ENCODE results near the gene NLGN4X. TPM values are rescaled to one million over a fixed set of nuclear protein-coding genes. Genes with fewer than 3 reads are reported as not detected.

The NLGN4X gene
- total RNA-seq, 1 donor from 2014 or later = 51.5 TPM

DNA sequence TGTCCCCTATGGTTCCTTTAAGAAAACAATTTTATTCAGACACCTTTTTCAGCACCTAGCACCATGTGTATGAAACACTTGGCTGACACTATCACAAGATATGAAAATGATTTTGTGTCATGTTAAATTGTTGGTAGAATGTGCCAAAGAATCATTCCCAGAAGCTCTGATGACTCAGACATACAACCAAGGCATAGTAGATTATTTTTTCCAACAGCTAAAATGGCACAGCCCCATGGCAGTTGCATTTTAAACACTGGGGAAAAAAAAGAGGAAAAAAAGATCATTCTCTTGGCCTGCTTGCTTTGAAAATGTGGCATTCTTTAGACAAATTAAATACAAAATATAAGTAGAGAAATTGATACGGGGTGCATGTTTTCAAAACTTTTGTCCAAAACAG, 230.2 kb downstream of the NLGN4X start:
- Mint-ChIP-seq H3K27me3 (no peaks in the 10 kb centered on the region), H3K36me3 (peaks cover 4% of the 10 kb centered on the region), H3K4me1 (ENCODE audit: unreplicated experiment) (peaks cover 12% of the 10 kb centered on the region), H3K9me3 (no peaks in the 10 kb centered on the region), H3K4me3 (no peak overlapping the region), H3K27ac (no peak overlapping the region)
- TF ChIP-seq, protein P1, sequence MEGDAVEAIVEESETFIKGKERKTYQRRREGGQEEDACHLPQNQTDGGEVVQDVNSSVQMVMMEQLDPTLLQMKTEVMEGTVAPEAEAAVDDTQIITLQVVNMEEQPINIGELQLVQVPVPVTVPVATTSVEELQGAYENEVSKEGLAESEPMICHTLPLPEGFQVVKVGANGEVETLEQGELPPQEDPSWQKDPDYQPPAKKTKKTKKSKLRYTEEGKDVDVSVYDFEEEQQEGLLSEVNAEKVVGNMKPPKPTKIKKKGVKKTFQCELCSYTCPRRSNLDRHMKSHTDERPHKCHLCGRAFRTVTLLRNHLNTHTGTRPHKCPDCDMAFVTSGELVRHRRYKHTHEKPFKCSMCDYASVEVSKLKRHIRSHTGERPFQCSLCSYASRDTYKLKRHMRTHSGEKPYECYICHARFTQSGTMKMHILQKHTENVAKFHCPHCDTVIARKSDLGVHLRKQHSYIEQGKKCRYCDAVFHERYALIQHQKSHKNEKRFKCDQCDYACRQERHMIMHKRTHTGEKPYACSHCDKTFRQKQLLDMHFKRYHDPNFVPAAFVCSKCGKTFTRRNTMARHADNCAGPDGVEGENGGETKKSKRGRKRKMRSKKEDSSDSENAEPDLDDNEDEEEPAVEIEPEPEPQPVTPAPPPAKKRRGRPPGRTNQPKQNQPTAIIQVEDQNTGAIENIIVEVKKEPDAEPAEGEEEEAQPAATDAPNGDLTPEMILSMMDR (conservative IDR thresholded peaks at IDR 0.05) = no peak
- DNase-seq (ENCODE audit: extremely low spot score, unreplicated experiment) = no peak

DNA sequence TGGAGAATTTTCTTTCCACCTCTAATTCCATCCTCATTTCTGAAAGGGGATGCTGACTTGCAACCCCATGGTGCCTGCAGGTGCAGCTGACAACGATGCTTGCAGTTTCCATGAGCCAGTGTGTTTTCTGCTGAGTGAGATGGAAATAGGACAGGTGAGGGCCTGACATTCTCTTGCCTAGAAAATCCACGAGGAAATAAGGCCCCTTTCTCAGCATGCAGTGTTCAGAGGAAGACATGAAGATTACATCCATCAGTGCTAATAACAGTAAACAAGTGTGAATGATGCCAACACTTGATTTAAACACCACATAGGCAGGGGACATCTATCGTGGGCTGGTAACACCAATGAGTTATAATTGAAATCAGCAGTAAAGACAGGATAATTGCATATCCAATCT, 237.3 kb downstream of the NLGN4X start:
- Mint-ChIP-seq H3K27me3 (no peaks in the 10 kb centered on the region), H3K27ac (no peak overlapping the region), H3K4me3 (no peak overlapping the region), H3K9me3 (no peaks in the 10 kb centered on the region), H3K36me3 (no peaks in the 10 kb centered on the region), H3K4me1 (ENCODE audit: unreplicated experiment) (peaks cover 6% of the 10 kb centered on the region)
- no peak for DNase-seq (ENCODE audit: extremely low spot score, unreplicated experiment)
- TF ChIP-seq, protein P1 (conservative IDR thresholded peaks at IDR 0.05) = no peak

DNA sequence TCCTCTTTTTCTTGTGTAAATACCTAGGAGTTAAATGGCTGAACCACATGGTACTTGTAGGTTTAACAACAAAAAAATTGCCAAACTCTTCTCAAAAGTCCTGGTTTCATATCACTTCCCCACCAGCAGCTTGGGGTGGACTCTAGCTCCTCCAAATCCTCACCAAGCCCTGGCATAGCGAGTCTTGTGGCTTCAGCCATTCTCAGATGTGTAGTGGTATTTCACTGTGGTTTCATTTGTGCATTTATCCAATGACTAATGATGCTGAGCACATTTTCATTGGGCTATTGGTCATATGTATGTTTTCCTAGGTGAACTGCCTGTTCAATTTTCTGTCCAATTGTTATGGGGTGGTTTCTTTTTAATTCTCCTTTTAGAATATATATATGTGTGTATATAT, 249.3 kb downstream of the NLGN4X start:
- no peaks in the 10 kb centered on the region for H3K27me3 Mint-ChIP-seq
- H3K9me3 Mint-ChIP-seq = peaks cover 3% of the 10 kb centered on the region
- no peak for DNase-seq (ENCODE audit: extremely low spot score, unreplicated experiment)
- H3K4me1 Mint-ChIP-seq (ENCODE audit: unreplicated experiment) = peaks cover 13% of the 10 kb centered on the region
- H3K27ac Mint-ChIP-seq = no peak overlapping the region
- peaks cover 3% of the 10 kb centered on the region for H3K36me3 Mint-ChIP-seq
- TF ChIP-seq, protein P1 (conservative IDR thresholded peaks at IDR 0.05) = no peak
- H3K4me3 Mint-ChIP-seq = no peak overlapping the region

DNA sequence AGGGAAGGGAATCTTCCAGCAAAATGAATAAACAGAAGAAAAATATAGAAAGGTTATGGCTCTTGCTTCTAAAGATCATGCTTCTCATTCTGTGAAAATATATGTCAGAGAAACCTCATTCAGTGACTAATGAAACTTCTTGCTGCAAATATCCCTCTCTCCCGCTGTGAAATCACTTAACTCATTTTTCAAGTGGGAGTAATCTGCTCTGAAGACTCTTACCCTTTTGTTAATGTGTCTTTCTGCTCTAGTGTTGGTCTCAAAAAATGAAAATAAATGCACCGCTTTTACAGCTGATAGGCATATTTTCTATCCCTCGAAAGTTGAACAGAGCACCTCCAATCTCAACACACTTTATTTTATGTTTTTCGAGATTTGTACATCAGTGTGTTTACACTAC, 252.3 kb downstream of the NLGN4X start:
- Mint-ChIP-seq H3K9me3 (no peaks in the 10 kb centered on the region), H3K4me1 (ENCODE audit: unreplicated experiment) (peaks cover 13% of the 10 kb centered on the region), H3K4me3 (no peak overlapping the region), H3K27ac (no peak overlapping the region), H3K36me3 (peaks cover 3% of the 10 kb centered on the region), H3K27me3 (no peaks in the 10 kb centered on the region)
- TF ChIP-seq, protein P1 (conservative IDR thresholded peaks at IDR 0.05) = no peak
- DNase-seq (ENCODE audit: extremely low spot score, unreplicated experiment) = no peak

DNA sequence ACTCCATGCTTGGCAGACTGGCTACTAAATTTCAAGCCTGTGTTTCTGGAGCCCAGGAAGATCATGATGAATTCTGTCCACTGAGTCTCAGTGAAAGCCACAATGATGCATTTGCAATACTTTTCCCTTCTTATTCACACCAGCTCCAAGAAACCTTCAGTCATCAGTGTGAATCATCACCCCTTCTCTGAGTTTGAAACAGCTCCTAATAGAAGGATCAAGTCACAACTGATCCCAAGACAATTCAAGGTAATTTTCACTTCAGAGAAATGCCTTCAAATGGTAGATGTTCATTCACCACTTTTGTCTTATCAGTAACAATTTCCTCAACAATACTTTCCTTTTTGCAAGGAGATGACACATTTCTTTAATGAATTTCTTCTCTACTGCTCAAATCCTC, 257.4 kb downstream of the NLGN4X start:
- Mint-ChIP-seq H3K36me3 (no peaks in the 10 kb centered on the region), H3K27me3 (no peaks in the 10 kb centered on the region), H3K27ac (no peak overlapping the region), H3K4me3 (no peak overlapping the region), H3K4me1 (ENCODE audit: unreplicated experiment) (peaks cover 6% of the 10 kb centered on the region), H3K9me3 (peaks cover 3% of the 10 kb centered on the region)
- DNase-seq (ENCODE audit: extremely low spot score, unreplicated experiment) = no peak
- TF ChIP-seq, protein P1 (conservative IDR thresholded peaks at IDR 0.05) = no peak

DNA sequence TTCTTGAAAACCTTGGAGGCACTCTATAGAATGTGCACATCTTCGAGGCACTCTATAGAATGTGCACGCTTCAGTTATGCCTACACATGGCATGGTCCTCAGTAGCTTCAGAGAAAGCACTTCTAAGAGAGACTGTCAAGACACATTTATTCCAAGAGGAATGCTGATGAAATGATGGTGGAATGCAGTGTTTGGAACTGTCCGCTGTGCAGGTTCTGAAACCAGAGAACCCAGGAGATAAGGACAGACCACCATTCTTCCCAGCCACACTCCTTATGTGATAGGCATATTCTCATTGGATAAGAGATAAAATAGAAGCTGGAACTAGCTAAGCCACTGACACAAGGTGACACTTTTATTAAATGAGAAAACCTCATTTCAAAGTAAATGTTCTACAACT, 263.3 kb downstream of the NLGN4X start:
- no peaks in the 10 kb centered on the region for H3K36me3 Mint-ChIP-seq
- DNase-seq (ENCODE audit: extremely low spot score, unreplicated experiment) = no peak
- TF ChIP-seq, protein P1 (conservative IDR thresholded peaks at IDR 0.05) = no peak
- peaks cover 8% of the 10 kb centered on the region for H3K9me3 Mint-ChIP-seq
- no peak overlapping the region for H3K27ac Mint-ChIP-seq
- H3K4me3 Mint-ChIP-seq = no peak overlapping the region
- H3K27me3 Mint-ChIP-seq = no peaks in the 10 kb centered on the region
- no peaks in the 10 kb centered on the region for H3K4me1 Mint-ChIP-seq (ENCODE audit: unreplicated experiment)

Data from type B pancreatic cell (in vitro differentiated cells).